ENCODE measurements around the gene CDKAL1.
"Not testable (repeated sequence)": the region's sequence is repeated elsewhere in the genome, so short reads cannot be mapped to it uniquely, and the experiment has no call there.

Gene CDKAL1

GRCh38 chr6:20534295-20535262, at the start of gene CDKAL1:
CDKAL1 (plus strand) TSS chr6:20534457; CDS start chr6:20546351, 11,894 bp downstream.
- DNase-seq (ENCODE audit: low spot score), result peak; percentile 68

- DNase-seq (ENCODE audit: low spot score), result no peak
Measured at GRCh38 chr6:20486641-20487040, 47.6 kb upstream of the CDKAL1 start.

GRCh38 chr6:20487669-20488375, 46.4 kb upstream of the CDKAL1 start:
- no peak for DNase-seq (ENCODE audit: low spot score)

- no peak for DNase-seq (ENCODE audit: low spot score)
Measured at GRCh38 chr6:20490591-20490990, 43.7 kb upstream of the CDKAL1 start.

- no peak for DNase-seq (ENCODE audit: low spot score)
Measured at GRCh38 chr6:20492099-20492498, 42.2 kb upstream of the CDKAL1 start.

- DNase-seq (ENCODE audit: low spot score), result no peak
Measured at GRCh38 chr6:20497216-20498040, 36.8 kb upstream of the CDKAL1 start.

GRCh38 chr6:20498041-20498385, 36.2 kb upstream of the CDKAL1 start:
- DNase-seq (ENCODE audit: low spot score), result no peak

- DNase-seq (ENCODE audit: low spot score), result no peak
Measured at GRCh38 chr6:20509212-20509611, 25.0 kb upstream of the CDKAL1 start.

- no peak for DNase-seq (ENCODE audit: low spot score)
Measured at GRCh38 chr6:20511852-20512251, 22.4 kb upstream of the CDKAL1 start.

GRCh38 chr6:20525208-20525607, 9.0 kb upstream of the CDKAL1 start:
- DNase-seq (ENCODE audit: low spot score), result not testable (repeated sequence)

GRCh38 chr6:20529086-20529448, 5.2 kb upstream of the CDKAL1 start:
- peak; percentile 12 for DNase-seq (ENCODE audit: low spot score)

- DNase-seq (ENCODE audit: low spot score), result no peak
Measured at GRCh38 chr6:20532881-20533280, 1.4 kb upstream of the CDKAL1 start.

- DNase-seq (ENCODE audit: low spot score), result no peak
Measured at GRCh38 chr6:20533746-20534294, 437 bp upstream of the CDKAL1 start.

GRCh38 chr6:20538131-20538662, 3.9 kb downstream of the CDKAL1 start:
- no peak for DNase-seq (ENCODE audit: low spot score)

GRCh38 chr6:20538907-20539306, 4.7 kb downstream of the CDKAL1 start:
- no peak for DNase-seq (ENCODE audit: low spot score)

GRCh38 chr6:20539387-20539786, 5.1 kb downstream of the CDKAL1 start:
- DNase-seq (ENCODE audit: low spot score), result no peak

GRCh38 chr6:20540683-20541082, 6.4 kb downstream of the CDKAL1 start:
- no peak for DNase-seq (ENCODE audit: low spot score)

- no peak for DNase-seq (ENCODE audit: low spot score)
Measured at GRCh38 chr6:20541382-20541781, 7.1 kb downstream of the CDKAL1 start.

GRCh38 chr6:20542927-20543602, 8.8 kb downstream of the CDKAL1 start:
- no peak for DNase-seq (ENCODE audit: low spot score)

GRCh38 chr6:20548264-20548663, 14.0 kb downstream of the CDKAL1 start:
- DNase-seq (ENCODE audit: low spot score), result no peak

- DNase-seq (ENCODE audit: low spot score), result not testable (repeated sequence)
Measured at GRCh38 chr6:20549398-20549797, 15.1 kb downstream of the CDKAL1 start.
